HG03280 (cell line): ENCODE measurements around the gene OCEL1.
A peak's percentile ranks its signal among the peaks of the same experiment; 100 is the strongest.

Experiments
- ATAC-seq: cut with Tn5 transposase; IDR thresholded peaks from one replicate; pipeline ENCODE4 v1.9.1; 2021; ENCODE audit warnings: mild to moderate bottlenecking, moderate library complexity; ENCODE audit not compliant: unreplicated experiment

OCEL1 gene

GRCh38 chr19:17209126-17210036, 16.6 kb upstream of the OCEL1 start:
- no peak for ATAC-seq

GRCh38 chr19:17210296-17210695, 15.7 kb upstream of the OCEL1 start:
- no peak for ATAC-seq

GRCh38 chr19:17211547-17212446, 14.2 kb upstream of the OCEL1 start:
- ATAC-seq: no peak

- ATAC-seq: no peak
Measured at GRCh38 chr19:17213334-17213733, 12.7 kb upstream of the OCEL1 start.

GRCh38 chr19:17214508-17215126, 11.4 kb upstream of the OCEL1 start:
- ATAC-seq: no peak

GRCh38 chr19:17215127-17215971, 10.7 kb upstream of the OCEL1 start, which contains the start of gene USE1:
TSS of gene USE1 (plus strand) at chr19:17215357. CDS start at chr19:17215406, 49 bp downstream.
- ATAC-seq: peak; percentile 81

- no peak for ATAC-seq
Measured at GRCh38 chr19:17216058-17216670, 9.9 kb upstream of the OCEL1 start.

GRCh38 chr19:17219286-17219685, 6.7 kb upstream of the OCEL1 start:
- ATAC-seq: no peak

- no peak for ATAC-seq
Measured at GRCh38 chr19:17220207-17220758, 5.7 kb upstream of the OCEL1 start.

GRCh38 chr19:17225053-17225452, 973 bp upstream of the OCEL1 start:
- no peak for ATAC-seq

- ATAC-seq: no peak
Measured at GRCh38 chr19:17227798-17228367, 1.9 kb downstream of the OCEL1 start.

GRCh38 chr19:17229890-17230289, 3.9 kb downstream of the OCEL1 start:
- no peak for ATAC-seq

- no peak for ATAC-seq
Measured at GRCh38 chr19:17232258-17232657, 6.2 kb downstream of the OCEL1 start.

GRCh38 chr19:17234911-17235299, 8.9 kb downstream of the OCEL1 start:
- no peak for ATAC-seq

- ATAC-seq: peak; percentile 57
Measured at GRCh38 chr19:17235300-17235970, 9.4 kb downstream of the OCEL1 start.

- no peak for ATAC-seq
Measured at GRCh38 chr19:17235971-17236777, 10.1 kb downstream of the OCEL1 start.

GRCh38 chr19:17236811-17237543, 11.0 kb downstream of the OCEL1 start:
- no peak for ATAC-seq
